ENCODE measurements around the gene SULT1C3. TPM values are rescaled to one million over a fixed set of nuclear protein-coding genes. Genes with fewer than 3 reads are reported as not detected.

The SULT1C3 gene
- total and polyA plus RNA-seq, 2 of the 8 experiments (the other 6 are each of a cell fraction or from before 2014, with no cell fraction given): not detected

DNA sequence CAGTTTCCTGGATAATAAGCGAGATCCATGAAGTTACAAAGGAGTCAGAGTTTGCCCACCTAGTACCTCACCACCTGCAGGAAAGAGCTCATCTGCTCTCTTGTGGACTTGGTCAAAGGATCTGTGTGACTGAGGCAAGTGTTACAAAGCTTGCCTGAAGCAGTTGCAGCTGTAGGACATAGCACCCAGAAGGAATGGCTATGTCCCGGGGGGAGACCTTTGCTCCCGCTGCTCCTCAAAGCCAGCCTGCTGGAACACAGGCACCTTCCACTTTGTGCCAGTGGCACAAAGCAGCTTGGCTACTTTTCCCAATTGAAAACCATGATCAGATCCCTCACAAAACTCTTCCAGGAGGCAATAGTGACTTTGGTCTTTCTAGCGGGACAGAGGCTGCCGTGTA lies 45.8 kb downstream of the SULT1C3 start:
- Histone ChIP-seq H3K4me2 (ENCODE audit: insufficient read depth in 1 of 2, low read depth in 2 of 2, low read length in 2 of 2) (no peak overlapping the region), H3K9me3 (ENCODE audit: insufficient read depth in 2 of 2, low read depth in 1 of 2, low read length in 1 of 2) (no peaks in the 10 kb centered on the region), H3K9ac (replicated peaks in 1 of 4; ENCODE audit: extremely low read depth in 1 of 4, low read depth in 3 of 4, low read length in 3 of 4) (no peak overlapping the region), H2AK5ac (ENCODE audit: low read depth, low read length) (no peak overlapping the region), H3K23ac (ENCODE audit: insufficient read length) (no peak overlapping the region), H3K14ac (ENCODE audit: insufficient read length) (no peak overlapping the region), H4K8ac (ENCODE audit: extremely low read depth, insufficient read depth, low read length) (no peak overlapping the region), H4K5ac (ENCODE audit: insufficient read length, low read depth, low read length) (no peak overlapping the region), H3K79me1 (ENCODE audit: low read depth, low read length) (no peaks in the 10 kb centered on the region), H3K79me2 (ENCODE audit: control insufficient read depth in 1 of 2, insufficient read depth in 2 of 2, low read length in 2 of 2) (no peaks in the 10 kb centered on the region), H2BK120ac (replicated peaks; ENCODE audit: low read depth, low read length) (no peak overlapping the region), H3K4ac (replicated peaks; ENCODE audit: insufficient read length, low read depth, low read length) (no peak overlapping the region), H2BK20ac (ENCODE audit: low read length) (no peak overlapping the region), H3K27ac (ENCODE audit: low read depth, low read length) (no peak overlapping the region), H2BK15ac (ENCODE audit: low read length) (peak overlapping the region; percentile 12; the same call in 1 of the 2 replicates), H3K4me3 (ENCODE audit: extremely low read depth in 1 of 4, insufficient read depth in 2 of 4, low read depth in 3 of 4, low read length in 4 of 4) (no peak overlapping the region), H3K36me3 (ENCODE audit: control insufficient read depth in 2 of 4, insufficient read depth in 4 of 4, low read length in 3 of 4) (no peaks in the 10 kb centered on the region), H4K91ac (replicated peaks; ENCODE audit: insufficient read length, low read length) (no peak overlapping the region), H3K27me3 (replicated peaks in 1 of 4; ENCODE audit: control insufficient read depth in 3 of 4, extremely low read depth in 1 of 4, insufficient read depth in 3 of 4, low read length in 3 of 4) (peaks cover 0 to 2% (median 0%) of the 10 kb centered on the region in 4 experiments; a peak in 1 of 7 replicates), H3K4me1 (replicated peaks in 1 of 4; ENCODE audit: control insufficient read depth in 3 of 4, insufficient read depth in 4 of 4, low read length in 3 of 4) (peaks cover 0 to 13% (median 4%) of the 10 kb centered on the region in 4 experiments; a peak in 3 of 7 replicates), H2BK5ac (ENCODE audit: low read depth, low read length) (no peak overlapping the region), H4K20me1 (replicated peaks in 1 of 2; ENCODE audit: control insufficient read depth in 1 of 2, insufficient read depth in 2 of 2, low read length in 2 of 2) (no peaks in the 10 kb centered on the region), H2AFZ (ENCODE audit: low read length) (no peak overlapping the region), H2BK12ac (ENCODE audit: low read depth, low read length) (no peak overlapping the region), H3K23me2 (ENCODE audit: low read depth, low read length) (no peaks in the 10 kb centered on the region), H3K18ac (ENCODE audit: extremely low read depth, low read length) (no peak overlapping the region), H3K56ac (replicated peaks; ENCODE audit: insufficient read length, low read depth, low read length) (no peak overlapping the region)
- ChIA-PET CTCF (ENCODE audit: partially characterized antibody) (no interaction called here), POLR2A (ENCODE audit: partially characterized antibody) (interaction anchor here (1.3 kb wide), 1 partner anchor 17 kb away, joined by 3 read pairs; no protein-coding TSS in a partner anchor)
- no peak for FAIRE-seq
- no peak for DNase-seq (ENCODE audit: low read depth in 1 of 2, low spot score in 2 of 2)
- 97% methylated on average over 5 of the region's 5 CpGs; no CpG with 5 or more reads in 1 of the 2 experiments for WGBS, 2 experiments (ENCODE audit: extremely low coverage in 1 of 2, insufficient coverage in 1 of 2, insufficient read length in 1 of 2, insufficient replicate concordance in 2 of 2, low coverage in 1 of 2, low lambda C conversion rate in 2 of 2, missing lambda C conversion rate in 1 of 2)
- TF ChIP-seq SP2 (IDR thresholded peaks at IDR 0.05; ENCODE audit: low read length) (no peak), BACH1 (IDR thresholded peaks at IDR 0.05; ENCODE audit: low read length) (no peak), KDM4A (IDR thresholded peaks at IDR 0.05; ENCODE audit: low read depth, low read length, severe bottlenecking) (no peak), FOSL1 (IDR thresholded peaks at IDR 0.05; ENCODE audit: insufficient read depth, low read depth, low read length) (no peak), SP4 (IDR thresholded peaks at IDR 0.05; ENCODE audit: low read length) (no peak), NANOG (IDR thresholded peaks at IDR 0.05; ENCODE audit: insufficient read depth, low read depth, low read length, poor library complexity, severe bottlenecking) (no peak)
- TF ChIP-seq, protein P1, sequence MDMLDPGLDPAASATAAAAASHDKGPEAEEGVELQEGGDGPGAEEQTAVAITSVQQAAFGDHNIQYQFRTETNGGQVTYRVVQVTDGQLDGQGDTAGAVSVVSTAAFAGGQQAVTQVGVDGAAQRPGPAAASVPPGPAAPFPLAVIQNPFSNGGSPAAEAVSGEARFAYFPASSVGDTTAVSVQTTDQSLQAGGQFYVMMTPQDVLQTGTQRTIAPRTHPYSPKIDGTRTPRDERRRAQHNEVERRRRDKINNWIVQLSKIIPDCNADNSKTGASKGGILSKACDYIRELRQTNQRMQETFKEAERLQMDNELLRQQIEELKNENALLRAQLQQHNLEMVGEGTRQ (IDR thresholded peaks at IDR 0.05; ENCODE audit: low read length): no peak
- TF ChIP-seq, protein P2, sequence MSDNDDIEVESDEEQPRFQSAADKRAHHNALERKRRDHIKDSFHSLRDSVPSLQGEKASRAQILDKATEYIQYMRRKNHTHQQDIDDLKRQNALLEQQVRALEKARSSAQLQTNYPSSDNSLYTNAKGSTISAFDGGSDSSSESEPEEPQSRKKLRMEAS (IDR thresholded peaks at IDR 0.05): no peak
- TF ChIP-seq, protein P3, sequence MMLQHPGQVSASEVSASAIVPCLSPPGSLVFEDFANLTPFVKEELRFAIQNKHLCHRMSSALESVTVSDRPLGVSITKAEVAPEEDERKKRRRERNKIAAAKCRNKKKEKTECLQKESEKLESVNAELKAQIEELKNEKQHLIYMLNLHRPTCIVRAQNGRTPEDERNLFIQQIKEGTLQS (IDR thresholded peaks at IDR 0.05; ENCODE audit: insufficient read depth, low read depth, low read length): no peak

All from H1 (cell line).